Chondrocyte (in vitro differentiated cells): Measurements from ENCODE around the gene DACH1. TPM values are rescaled to one million over a fixed set of nuclear protein-coding genes. Genes with fewer than 3 reads are reported as not detected.

Experiments
- DNase-seq: peaks from one replicate; pipeline ENCODE4 v3.0.0; 2021; ENCODE audit warnings: mixed read lengths, low spot score
- H3K27ac Mint-ChIP-seq: one replicate; pipeline ENCODE4 v1.8.0; 2021; ENCODE audit warnings: mild to moderate bottlenecking, moderate library complexity, mixed read lengths; ENCODE audit not compliant: unreplicated experiment
- H3K27me3 Mint-ChIP-seq: 2 replicates; pipeline ENCODE4 v1.8.0; 2021; ENCODE audit warnings: low read depth, mixed read lengths
- H3K36me3 Mint-ChIP-seq: 2 replicates; pipeline ENCODE4 v1.8.0; 2021; ENCODE audit warnings: low read depth, mixed read lengths
- H3K4me1 Mint-ChIP-seq: 2 replicates; pipeline ENCODE4 v1.8.0; 2021; ENCODE audit warnings: low read depth, mild to moderate bottlenecking, mixed read lengths
- H3K4me3 Mint-ChIP-seq: one replicate; pipeline ENCODE4 v1.8.0; 2021; ENCODE audit warnings: mild to moderate bottlenecking, moderate library complexity, mixed read lengths; ENCODE audit not compliant: unreplicated experiment
- H3K9me3 Mint-ChIP-seq: 2 replicates; pipeline ENCODE4 v1.8.0; 2021; ENCODE audit warnings: low read depth, mixed read lengths
- total RNA-seq: library from RNA; stranded (reverse); gene quantifications from 3 replicates; pipeline ENCODE4 v1.2.1, GENCODE V29; 2021
- TF ChIP-seq, protein P1 (sequence below): fragments of 200-600 bp; sonication (generic); IDR thresholded peaks from 2 replicates; pipeline ENCODE4 v1.5.0; 2021; ENCODE audit warnings: antibody characterized with exemption, mild to moderate bottlenecking, moderate library complexity

DACH1 gene
- total RNA-seq, 1 donor from 2014 or later = 0.72 TPM

DNA sequence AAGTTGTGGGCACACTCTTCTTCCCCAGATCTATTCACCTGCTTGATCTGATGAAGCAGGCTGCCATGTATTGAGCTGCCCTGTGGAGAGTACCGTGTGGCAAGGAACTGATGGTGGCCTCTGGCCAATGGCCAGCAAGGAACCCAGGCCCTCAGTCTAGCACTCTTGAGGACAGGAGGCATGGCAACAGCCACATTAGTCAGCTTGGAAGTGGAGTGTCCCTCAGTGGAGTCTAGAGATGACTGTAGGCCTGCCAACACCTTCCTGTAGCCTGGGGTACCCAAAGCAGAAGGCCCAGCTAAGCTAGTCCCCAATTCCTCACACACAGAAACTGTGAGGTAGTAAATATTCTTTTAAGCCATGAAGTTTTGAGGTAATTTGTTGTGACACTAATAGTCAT is 412.5 kb downstream of the DACH1 start:
- H3K9me3 Mint-ChIP-seq = no peaks in the 10 kb centered on the region
- H3K36me3 Mint-ChIP-seq = no peaks in the 10 kb centered on the region
- DNase-seq = no peak
- no peak overlapping the region for H3K27ac Mint-ChIP-seq
- H3K4me3 Mint-ChIP-seq = no peak overlapping the region
- TF ChIP-seq, protein P1, sequence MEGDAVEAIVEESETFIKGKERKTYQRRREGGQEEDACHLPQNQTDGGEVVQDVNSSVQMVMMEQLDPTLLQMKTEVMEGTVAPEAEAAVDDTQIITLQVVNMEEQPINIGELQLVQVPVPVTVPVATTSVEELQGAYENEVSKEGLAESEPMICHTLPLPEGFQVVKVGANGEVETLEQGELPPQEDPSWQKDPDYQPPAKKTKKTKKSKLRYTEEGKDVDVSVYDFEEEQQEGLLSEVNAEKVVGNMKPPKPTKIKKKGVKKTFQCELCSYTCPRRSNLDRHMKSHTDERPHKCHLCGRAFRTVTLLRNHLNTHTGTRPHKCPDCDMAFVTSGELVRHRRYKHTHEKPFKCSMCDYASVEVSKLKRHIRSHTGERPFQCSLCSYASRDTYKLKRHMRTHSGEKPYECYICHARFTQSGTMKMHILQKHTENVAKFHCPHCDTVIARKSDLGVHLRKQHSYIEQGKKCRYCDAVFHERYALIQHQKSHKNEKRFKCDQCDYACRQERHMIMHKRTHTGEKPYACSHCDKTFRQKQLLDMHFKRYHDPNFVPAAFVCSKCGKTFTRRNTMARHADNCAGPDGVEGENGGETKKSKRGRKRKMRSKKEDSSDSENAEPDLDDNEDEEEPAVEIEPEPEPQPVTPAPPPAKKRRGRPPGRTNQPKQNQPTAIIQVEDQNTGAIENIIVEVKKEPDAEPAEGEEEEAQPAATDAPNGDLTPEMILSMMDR = no peak
- no peaks in the 10 kb centered on the region for H3K4me1 Mint-ChIP-seq
- no peaks in the 10 kb centered on the region for H3K27me3 Mint-ChIP-seq

DNA sequence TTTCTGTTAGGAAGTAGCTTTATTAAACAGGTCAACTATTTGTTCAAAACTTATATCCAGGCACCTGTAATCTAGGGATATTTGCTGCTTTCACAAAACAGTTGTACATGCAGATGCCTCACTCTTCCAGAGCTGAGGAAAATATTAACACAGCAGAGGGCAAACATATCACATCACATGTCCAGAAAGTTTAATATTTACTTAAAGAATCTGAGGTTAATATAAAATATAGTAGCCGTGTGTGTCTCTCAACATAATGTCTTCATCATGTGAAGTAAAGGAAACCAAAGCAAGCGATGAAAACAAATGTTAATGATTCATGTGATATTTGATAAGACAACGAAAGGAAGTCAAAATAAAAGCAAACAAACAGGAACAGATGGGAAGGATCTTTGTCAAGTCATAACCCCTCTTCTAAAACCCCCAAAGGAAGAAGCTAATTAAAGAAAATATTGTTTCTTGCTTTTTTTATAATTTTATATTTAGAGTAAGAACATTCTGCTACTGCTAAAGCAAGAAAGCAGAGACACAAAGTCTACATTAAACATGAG is 418.8 kb downstream of the DACH1 start:
- Mint-ChIP-seq H3K27ac (no peak overlapping the region), H3K4me1 (peaks cover 4% of the 10 kb centered on the region), H3K4me3 (no peak overlapping the region), H3K27me3 (no peaks in the 10 kb centered on the region), H3K9me3 (no peaks in the 10 kb centered on the region), H3K36me3 (no peaks in the 10 kb centered on the region)
- TF ChIP-seq, protein P1 = no peak
- DNase-seq = no peak

DNA sequence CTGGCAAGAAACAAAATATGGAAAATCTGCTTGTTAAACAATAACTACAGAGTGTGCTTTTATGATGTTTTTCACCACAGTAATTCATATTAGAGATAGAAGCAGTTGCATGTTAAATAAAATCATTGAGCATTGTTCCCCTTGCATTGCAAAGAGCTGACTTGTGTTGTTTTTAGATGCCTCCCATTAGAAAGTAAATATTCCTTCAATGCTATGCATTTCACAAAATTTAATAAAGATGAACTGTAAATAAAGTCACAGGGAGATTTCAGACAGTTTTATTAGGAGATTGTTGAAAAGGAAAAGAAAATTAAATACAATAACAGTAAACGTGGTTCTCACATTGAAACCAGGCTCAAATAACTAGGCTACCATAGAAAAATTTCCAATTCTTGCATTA is 429.3 kb downstream of the DACH1 start:
- H3K4me3 Mint-ChIP-seq = no peak overlapping the region
- no peak for DNase-seq
- no peak overlapping the region for H3K27ac Mint-ChIP-seq
- H3K4me1 Mint-ChIP-seq = no peaks in the 10 kb centered on the region
- TF ChIP-seq, protein P1 = no peak
- no peaks in the 10 kb centered on the region for H3K36me3 Mint-ChIP-seq
- H3K9me3 Mint-ChIP-seq = peaks cover 4% of the 10 kb centered on the region
- peaks cover 2% of the 10 kb centered on the region for H3K27me3 Mint-ChIP-seq

DNA sequence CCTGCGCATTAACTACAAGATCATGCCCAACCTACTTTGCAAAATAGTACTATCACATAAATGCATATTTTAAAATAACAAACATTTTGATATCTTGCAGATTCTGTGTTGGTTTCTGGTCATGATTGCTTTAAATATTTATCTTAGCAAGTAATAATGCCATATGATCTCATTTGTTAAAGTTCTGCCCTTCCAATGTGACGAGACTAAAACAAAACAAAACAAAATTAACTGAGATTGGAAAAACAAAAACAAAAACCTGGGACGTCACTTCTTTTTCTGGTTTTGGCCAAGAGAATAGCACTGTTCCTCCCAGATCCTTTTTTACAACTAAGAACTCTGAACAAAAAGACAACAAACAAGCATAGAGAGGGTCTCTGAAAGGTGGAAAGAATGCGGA is 436.3 kb downstream of the DACH1 start:
- H3K36me3 Mint-ChIP-seq = no peaks in the 10 kb centered on the region
- H3K27ac Mint-ChIP-seq = no peak overlapping the region
- H3K4me1 Mint-ChIP-seq = no peaks in the 10 kb centered on the region
- TF ChIP-seq, protein P1 = no peak
- no peak overlapping the region for H3K4me3 Mint-ChIP-seq
- H3K9me3 Mint-ChIP-seq = no peaks in the 10 kb centered on the region
- no peak for DNase-seq
- no peaks in the 10 kb centered on the region for H3K27me3 Mint-ChIP-seq

DNA sequence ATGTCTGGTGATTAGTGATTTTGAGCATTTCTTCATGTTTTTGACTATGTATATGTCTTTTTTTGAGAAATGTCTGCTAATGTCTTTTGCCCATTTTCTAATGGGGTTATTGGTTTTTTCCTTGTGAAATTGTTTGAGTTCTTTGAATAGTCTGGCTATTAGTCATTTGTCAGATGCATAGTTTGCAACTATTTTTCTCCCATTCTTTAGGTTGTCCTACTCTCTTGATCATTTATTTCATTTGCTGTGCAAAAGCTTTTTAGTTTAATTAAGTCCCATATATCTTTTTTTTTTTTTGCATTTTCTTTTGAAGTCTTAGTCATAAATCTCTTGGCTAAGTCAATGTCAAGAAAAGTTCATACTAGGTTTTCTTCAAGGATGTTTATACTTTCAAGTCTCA is 449.8 kb downstream of the DACH1 start:
- Mint-ChIP-seq H3K4me3 (no peak overlapping the region), H3K36me3 (peaks cover 2% of the 10 kb centered on the region), H3K9me3 (peaks cover 41% of the 10 kb centered on the region), H3K27ac (no peak overlapping the region), H3K27me3 (no peaks in the 10 kb centered on the region), H3K4me1 (peaks cover 6% of the 10 kb centered on the region)
- no peak for DNase-seq
- TF ChIP-seq, protein P1 = no peak
